NCI-H526 (cell line): ENCODE data around the gene FGD2.
"Not testable (repeated sequence)": the region's sequence is repeated elsewhere in the genome, so short reads cannot be mapped to it uniquely, and the experiment has no call there.

Experiments
- DNase-seq, 2 experiments: peaks; one replicate each; lab custom pipeline; 2025; lab: John Stamatoyannopoulos, UW

Gene FGD2

DNA sequence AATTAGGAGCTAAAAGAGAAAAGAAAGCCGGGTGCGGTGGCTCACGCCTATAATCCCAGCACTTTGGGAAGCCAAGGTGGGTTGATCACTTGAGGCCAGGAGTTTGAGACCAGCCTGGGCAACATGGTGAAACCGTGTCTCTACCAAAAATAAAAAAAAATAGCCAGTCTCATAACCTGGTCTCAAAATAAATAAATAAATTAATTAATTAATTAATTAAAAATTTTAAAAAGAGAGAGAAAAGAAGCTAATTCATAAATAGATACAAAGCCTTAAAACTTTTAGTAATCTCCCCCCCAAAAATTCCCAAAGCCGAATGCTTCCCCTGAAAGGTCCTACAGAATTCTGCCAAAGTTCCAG is 53.5 kb downstream of the FGD2 start:
- DNase-seq: not testable (repeated sequence)

DNA sequence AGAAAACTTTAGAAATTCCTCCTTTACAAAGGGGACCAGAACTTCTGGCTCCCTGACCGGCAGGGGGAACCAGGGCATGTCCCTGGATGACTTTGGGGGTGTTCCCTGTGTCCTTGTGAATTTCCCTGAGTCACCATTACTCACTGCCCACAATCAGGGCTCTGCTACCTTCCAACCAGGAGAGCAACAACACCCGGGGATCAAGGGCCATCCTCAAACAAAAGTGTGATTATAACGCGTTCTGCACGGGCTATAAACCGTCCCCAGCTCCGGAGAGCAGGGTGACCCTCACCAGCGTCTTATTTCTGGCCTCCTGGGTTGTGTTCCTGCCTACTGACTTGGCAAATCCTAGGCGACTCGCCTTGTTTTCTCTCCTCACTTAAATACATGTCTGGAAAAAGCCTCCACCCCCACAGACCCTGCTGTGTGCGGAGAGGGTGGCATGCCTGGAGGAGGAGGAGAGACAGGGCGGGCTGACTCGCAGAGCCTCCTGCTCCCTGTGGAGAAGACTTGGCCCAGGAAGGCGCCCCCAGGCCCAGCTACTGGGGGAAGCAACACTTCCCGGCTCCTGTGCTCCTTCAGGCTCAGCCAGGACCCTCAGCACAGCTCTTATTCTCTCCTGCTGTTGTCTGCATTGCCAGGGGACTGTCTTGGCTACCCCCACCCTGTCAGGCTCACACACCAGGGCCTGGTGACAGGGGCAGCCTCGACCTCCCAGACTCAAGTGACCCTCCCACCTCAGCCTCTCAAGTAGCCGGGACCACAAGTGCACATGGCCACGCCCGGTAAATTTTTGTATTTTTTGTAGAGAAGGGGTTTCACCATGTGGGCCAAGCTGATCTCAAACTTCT is 54.1 kb downstream of the FGD2 start:
- DNase-seq: no peak

GRCh38 chr6:37060195-37060559 is 54.7 kb downstream of the FGD2 start:
- no peak for DNase-seq

- no peak for DNase-seq
Measured at GRCh38 chr6:37061157-37061804, 55.8 kb downstream of the FGD2 start.

DNA sequence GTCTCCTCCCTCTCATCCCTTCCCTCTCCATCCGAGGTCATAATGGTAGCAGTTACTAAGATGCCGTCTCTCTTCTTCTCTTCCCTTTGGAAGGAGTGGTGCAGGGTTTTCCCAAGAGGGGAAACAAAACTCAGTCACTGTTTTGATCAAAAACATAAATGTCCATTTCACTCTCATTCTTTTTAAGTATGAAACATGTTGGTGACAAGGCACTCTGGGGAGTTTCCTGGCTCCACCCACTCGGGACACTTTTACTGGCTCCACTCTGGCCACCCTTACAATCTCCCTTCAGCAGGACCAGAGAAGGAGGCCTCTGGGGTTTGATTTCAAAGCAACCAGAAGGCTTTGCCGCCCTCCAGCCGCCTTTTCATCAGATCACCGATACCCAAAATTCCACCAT is 57.0 kb downstream of the FGD2 start:
- no peak for DNase-seq

DNA sequence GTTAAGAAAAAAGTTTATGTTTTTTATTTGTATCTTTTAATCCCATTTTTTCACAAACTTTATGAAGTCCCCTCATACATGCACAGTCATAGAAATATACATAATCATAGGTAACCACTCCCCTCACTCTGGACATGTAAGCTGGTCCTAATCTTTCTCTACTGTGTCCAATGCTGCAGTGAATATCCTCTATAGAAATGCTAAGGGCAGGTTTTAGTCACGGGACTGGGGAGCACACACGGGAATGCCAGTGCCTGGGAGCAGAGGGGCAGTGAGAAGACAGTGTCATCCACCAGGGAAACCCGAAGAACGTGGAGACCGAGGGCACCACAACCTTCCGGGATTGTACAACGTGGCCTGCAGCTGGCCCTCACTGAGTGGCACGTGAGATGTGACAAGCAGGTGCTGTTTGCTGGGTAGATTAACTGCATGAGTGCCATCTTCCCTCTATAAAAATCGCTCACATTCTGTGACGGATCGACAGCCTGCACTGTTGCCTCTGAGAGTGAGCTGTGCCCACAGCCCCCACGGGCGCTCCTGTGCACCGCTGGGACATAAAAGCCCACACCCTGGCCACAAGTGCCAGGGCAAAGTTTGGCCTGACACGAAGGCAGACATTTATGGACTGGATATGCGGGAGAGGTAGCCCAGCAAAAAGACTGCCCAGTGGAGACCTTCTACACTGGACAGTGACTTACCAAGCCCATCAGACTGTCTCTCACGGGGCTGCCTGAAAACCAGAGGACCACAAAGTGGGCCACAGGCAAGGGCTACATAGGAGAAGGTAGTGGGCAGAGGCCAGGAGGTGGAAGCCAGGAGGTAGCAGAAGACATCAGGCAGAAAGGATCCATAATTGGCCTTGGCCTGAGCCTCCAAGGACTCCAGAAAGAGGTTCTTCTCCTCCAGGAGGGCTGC is 63.2 kb downstream of the FGD2 start:
- no peak for DNase-seq

GRCh38 chr6:37069639-37070038 is 64.2 kb downstream of the FGD2 start:
- DNase-seq: no peak

- no peak for DNase-seq
Measured at GRCh38 chr6:37072526-37072925, 67.1 kb downstream of the FGD2 start.

GRCh38 chr6:37074053-37074827 is 68.8 kb downstream of the FGD2 start:
- no peak for DNase-seq

GRCh38 chr6:37077191-37077904 is 71.9 kb downstream of the FGD2 start:
- DNase-seq: no peak

GRCh38 chr6:37077905-37078296 is 72.4 kb downstream of the FGD2 start:
- no peak for DNase-seq
